Skeletal muscle satellite cell (primary cell): ENCODE data around the gene TCEAL3.
"Not testable (repeated sequence)": the region's sequence is repeated elsewhere in the genome, so short reads cannot be mapped to it uniquely, and the experiment has no call there.

Source experiments
- H3K27me3 ChIP-seq: 2 replicates; pipeline ENCODE4 v1.7.0; 2013; ENCODE audit warnings: low read length; ENCODE audit not compliant: control insufficient read depth, insufficient read depth
- H3K36me3 ChIP-seq: 2 replicates; pipeline ENCODE4 v1.7.0; 2013; ENCODE audit warnings: mild to moderate bottlenecking, control low read depth, low read length; ENCODE audit not compliant: insufficient read depth
- H3K4me1 ChIP-seq: 2 replicates; pipeline ENCODE4 v1.7.0; 2013; ENCODE audit warnings: low read length; ENCODE audit not compliant: control insufficient read depth, insufficient read depth
- H3K4me2 ChIP-seq: 2 replicates; pipeline ENCODE4 v1.7.0; 2013; ENCODE audit warnings: mild to moderate bottlenecking, low read length
- H3K4me3 ChIP-seq: 2 replicates; pipeline ENCODE4 v1.7.0; 2013; ENCODE audit warnings: low read length
- H3K9ac ChIP-seq: 2 replicates; pipeline ENCODE4 v1.7.0; 2013; ENCODE audit warnings: mild to moderate bottlenecking, low read depth, low read length, moderate library complexity
- H3K9me3 ChIP-seq: replicated peaks from 2 replicates; pipeline ENCODE4 v1.7.0; 2013; ENCODE audit warnings: mild to moderate bottlenecking, control low read depth, low read length

The TCEAL3 gene

DNA sequence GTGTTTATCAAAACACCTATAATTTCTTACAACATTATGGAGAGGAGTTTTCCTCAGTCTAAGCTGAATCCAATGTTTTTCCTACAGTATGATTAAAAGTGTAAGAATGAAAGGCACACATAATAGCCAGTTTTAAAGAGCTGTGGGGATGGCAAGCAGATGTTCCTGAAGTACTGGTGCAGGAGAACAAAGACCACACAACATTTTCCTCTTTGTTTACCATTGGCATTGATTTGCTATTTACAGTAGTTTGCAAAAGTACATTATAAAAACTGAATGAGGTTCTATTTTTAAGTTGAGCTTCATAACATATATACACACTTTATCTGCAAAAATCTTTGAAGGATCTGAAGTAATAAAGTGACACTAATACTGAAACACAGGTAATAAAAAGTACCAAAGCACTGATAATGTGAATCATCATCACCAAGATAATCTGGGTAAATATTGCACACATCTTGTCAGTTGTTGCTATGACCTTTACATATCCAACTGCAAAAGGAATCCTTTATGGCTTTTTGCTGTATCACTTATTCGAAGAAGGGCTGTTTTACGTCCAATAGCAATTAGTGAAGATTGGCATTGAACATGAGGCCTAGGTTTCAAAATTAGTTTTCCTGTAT, 43.5 kb downstream of the TCEAL3 start:
- H3K4me1 ChIP-seq = peaks cover 10% of the 10 kb centered on the region
- H3K36me3 ChIP-seq = no peaks in the 10 kb centered on the region
- H3K9ac ChIP-seq = no peak overlapping the region
- H3K9me3 ChIP-seq = no peaks in the 10 kb centered on the region
- no peak overlapping the region for H3K4me3 ChIP-seq
- H3K4me2 ChIP-seq = no peak overlapping the region
- H3K27me3 ChIP-seq = no peaks in the 10 kb centered on the region

DNA sequence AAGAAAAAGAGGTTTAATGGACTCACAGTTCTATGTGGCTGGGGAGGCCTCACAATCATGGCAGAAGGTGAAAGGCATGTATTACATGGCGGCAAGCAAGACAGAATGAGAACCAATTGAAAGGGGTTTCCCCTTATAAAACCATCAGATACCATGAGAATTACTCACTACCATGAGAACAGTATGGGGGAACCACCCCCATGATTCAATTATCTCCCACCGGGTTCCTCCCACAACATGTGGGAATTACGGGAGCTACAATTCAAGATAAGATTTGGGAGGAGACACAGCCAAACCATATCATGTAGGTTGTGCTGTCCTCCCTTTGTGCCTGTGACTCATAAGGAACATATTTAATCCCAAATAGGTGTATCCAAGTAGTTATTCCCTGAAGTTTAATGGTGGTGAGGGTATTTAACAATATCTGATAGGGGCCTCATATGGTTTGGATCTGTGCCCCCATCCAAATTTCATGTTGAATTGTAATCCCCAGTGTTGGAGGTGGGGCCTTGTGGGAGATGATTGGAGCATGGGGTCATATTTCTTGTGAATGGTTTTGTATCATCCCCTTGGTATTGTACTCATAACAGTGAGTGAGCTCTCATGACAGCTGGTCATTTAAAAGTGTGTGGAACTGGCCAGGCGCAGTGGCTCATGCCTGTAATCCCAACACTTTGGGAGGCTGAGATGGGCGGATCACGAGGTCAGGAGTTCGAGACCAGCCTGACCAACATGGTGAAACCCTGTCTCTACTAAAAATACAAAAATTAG, 47.7 kb downstream of the TCEAL3 start:
- not testable (repeated sequence) for H3K4me3 ChIP-seq, H3K36me3 ChIP-seq, H3K9ac ChIP-seq, H3K9me3 ChIP-seq, H3K4me2 ChIP-seq, H3K27me3 ChIP-seq
- H3K4me1 ChIP-seq = peaks cover 17% of the 10 kb centered on the region

DNA sequence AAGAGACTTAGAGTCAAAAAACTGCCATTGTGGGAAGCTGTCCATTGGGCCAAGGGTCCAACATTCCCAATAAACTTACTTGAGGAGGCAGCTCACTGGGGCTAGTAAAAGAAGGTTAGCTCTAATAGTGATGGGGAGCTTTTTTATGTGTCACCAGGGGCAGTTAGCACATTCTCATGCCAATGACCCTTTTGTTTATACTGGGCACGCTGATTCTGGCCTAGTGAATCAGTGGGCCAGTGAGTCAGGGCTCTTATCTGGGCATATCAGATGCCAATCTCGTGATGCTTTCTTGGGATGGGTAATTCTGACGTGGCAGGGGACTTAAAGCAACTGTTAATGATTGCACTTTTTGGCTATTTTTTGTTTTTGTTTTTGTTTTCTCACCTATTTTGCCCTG, 48.9 kb downstream of the TCEAL3 start:
- Histone ChIP-seq H3K9me3 (no peaks in the 10 kb centered on the region), H3K36me3 (no peaks in the 10 kb centered on the region), H3K27me3 (no peaks in the 10 kb centered on the region), H3K9ac (peak overlapping the region; percentile 50), H3K4me1 (peaks cover 12% of the 10 kb centered on the region), H3K4me3 (no peak overlapping the region), H3K4me2 (peak overlapping the region; percentile 38)

DNA sequence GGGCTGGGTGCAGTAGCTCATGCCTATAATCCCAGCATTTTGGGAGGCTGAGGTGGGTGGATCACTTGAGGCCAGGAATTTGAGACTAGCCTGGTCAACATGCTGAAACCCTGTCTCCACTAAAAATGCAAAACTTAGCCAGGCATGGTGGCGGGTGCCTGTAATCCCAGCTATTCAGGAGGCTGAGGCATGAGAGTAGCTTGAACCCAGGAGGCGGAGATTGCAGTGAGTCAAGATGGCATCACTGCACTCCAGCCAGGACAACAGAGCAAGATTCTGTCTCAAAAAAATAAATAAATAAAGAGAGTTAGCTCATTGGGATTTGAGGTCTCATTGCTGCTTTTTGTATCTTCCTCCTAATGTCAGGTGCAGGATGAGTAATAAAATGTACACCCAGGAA, 49.3 kb downstream of the TCEAL3 start:
- Histone ChIP-seq H3K4me2 (peak overlapping the region; percentile 38), H3K4me1 (peaks cover 12% of the 10 kb centered on the region), H3K9ac (peak overlapping the region; percentile 50)
- not testable (repeated sequence) for H3K4me3 ChIP-seq, H3K9me3 ChIP-seq, H3K36me3 ChIP-seq, H3K27me3 ChIP-seq

DNA sequence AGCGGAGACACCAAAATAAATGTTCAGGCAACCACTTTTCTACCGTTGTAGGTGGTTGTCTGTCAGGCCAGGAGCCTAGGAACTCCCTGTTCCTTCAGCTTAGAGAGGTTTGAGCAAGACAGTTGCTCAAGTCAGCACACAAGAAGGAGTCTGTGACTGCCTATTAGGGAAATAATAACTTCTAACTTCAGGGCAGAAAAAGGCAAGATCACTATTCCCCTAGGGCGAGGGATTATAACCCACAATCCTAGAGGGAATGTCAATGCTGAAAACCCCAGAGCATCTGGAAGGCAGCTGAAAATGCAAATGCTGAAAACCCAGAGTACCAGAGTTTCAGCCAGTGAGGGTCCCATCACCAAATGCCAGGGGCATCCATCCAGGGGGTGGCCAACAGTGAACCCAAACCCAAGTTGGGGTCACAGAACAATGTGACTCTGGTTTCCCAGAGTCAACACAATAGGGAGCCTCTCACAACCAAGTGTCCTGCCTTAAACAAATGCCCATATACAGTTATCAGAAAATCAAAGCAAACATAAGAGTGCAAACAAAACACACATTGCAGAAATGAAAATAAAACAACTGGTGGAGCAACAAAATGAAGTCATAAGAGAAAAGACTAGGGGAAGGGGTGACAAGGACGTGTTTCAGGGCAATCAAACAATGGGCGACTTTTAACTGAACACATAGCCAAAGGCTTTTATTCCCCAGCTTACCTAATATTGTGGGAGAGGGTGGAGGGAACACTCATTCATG, 51.1 kb downstream of the TCEAL3 start:
- Histone ChIP-seq H3K4me3 (no peak overlapping the region), H3K9ac (no peak overlapping the region), H3K9me3 (no peaks in the 10 kb centered on the region), H3K36me3 (no peaks in the 10 kb centered on the region), H3K4me1 (peaks cover 12% of the 10 kb centered on the region), H3K4me2 (no peak overlapping the region), H3K27me3 (no peaks in the 10 kb centered on the region)

DNA sequence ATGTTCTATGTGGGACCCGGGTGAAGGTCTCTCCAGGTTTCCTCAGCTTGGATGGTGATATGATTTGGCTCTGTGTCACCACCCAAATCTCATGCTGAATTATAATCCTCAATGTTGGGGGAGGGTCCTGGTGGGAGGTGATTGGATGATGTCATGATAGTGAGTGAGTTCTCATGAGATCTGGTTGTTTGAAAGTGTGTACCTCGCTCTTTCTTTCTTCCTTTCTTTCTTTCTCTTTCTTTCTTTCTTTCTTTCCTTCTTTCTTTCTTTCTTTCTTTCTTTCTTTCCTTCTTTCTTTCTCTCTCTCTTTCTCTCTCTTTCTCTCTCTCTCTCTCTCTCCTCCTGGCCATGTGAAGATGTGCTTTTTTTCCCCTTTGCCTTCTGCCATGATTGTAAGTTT, 51.7 kb downstream of the TCEAL3 start:
- not testable (repeated sequence) for H3K4me2 ChIP-seq, H3K4me3 ChIP-seq, H3K36me3 ChIP-seq, H3K9ac ChIP-seq, H3K27me3 ChIP-seq, H3K9me3 ChIP-seq
- H3K4me1 ChIP-seq = peaks cover 12% of the 10 kb centered on the region
